Middle frontal gyrus (tissue), 1 donor: ENCODE measurements around the gene UROS.

Source experiments
- DNase-seq: peaks from one replicate; pipeline ENCODE4 v3.0.0-alpha.2; 2015; ENCODE audit warnings: low spot score; ENCODE audit errors: extremely low spot score

The UROS gene

GRCh38 chr10:125822878-125823662, at the start of gene UROS, which contains the start of gene BCCIP:
UROS (minus strand) TSS chr10:125823258; CDS start chr10:125816499, 6,759 bp downstream.
BCCIP (plus strand) TSS chr10:125823546; CDS start chr10:125823558, 12 bp downstream.
- DNase-seq: peak; percentile 53

- DNase-seq: no peak
Observed at GRCh38 chr10:125871338-125871737, 48.3 kb upstream of the UROS start.

- DNase-seq: no peak
Observed at GRCh38 chr10:125868372-125868975, 45.4 kb upstream of the UROS start.

- no peak for DNase-seq
Observed at GRCh38 chr10:125866421-125867029, 43.5 kb upstream of the UROS start.

GRCh38 chr10:125865120-125865519, 42.1 kb upstream of the UROS start:
- no peak for DNase-seq

- DNase-seq: no peak
Observed at GRCh38 chr10:125859128-125859817, 36.2 kb upstream of the UROS start.

GRCh38 chr10:125857185-125857760, 34.2 kb upstream of the UROS start:
- no peak for DNase-seq

GRCh38 chr10:125852487-125852886, 29.4 kb upstream of the UROS start:
- no peak for DNase-seq

GRCh38 chr10:125850766-125851731, 28.0 kb upstream of the UROS start:
- no peak for DNase-seq

GRCh38 chr10:125849448-125849847, 26.4 kb upstream of the UROS start:
- no peak for DNase-seq

GRCh38 chr10:125848857-125849256, 25.8 kb upstream of the UROS start:
- DNase-seq: no peak

- DNase-seq: no peak
Observed at GRCh38 chr10:125848371-125848770, 25.3 kb upstream of the UROS start.

GRCh38 chr10:125846894-125847293, 23.8 kb upstream of the UROS start:
- no peak for DNase-seq

GRCh38 chr10:125845617-125846016, 22.6 kb upstream of the UROS start:
- no peak for DNase-seq

- no peak for DNase-seq
Observed at GRCh38 chr10:125844751-125845221, 21.7 kb upstream of the UROS start.

- DNase-seq: no peak
Observed at GRCh38 chr10:125843603-125844329, 20.7 kb upstream of the UROS start.

- DNase-seq: no peak
Observed at GRCh38 chr10:125840955-125841354, 17.9 kb upstream of the UROS start.

- no peak for DNase-seq
Observed at GRCh38 chr10:125840406-125840805, 17.3 kb upstream of the UROS start.

- DNase-seq: no peak
Observed at GRCh38 chr10:125838802-125839575, 15.9 kb upstream of the UROS start.
